SK-N-SH treated with all-trans-retinoic acid at 6 μM for 48 hours (cell line): ENCODE measurements around the gene ZNF319.

Experiments
- ARNTL ChIP-seq: fragments of 450-650 bp; formaldehyde crosslinking; IDR thresholded peaks from 2 replicates; pipeline ENCODE4 v1.5.0; 2020; ENCODE audit warnings: low read depth, mild to moderate bottlenecking, moderate library complexity, borderline replicate concordance
- BACH2 ChIP-seq: fragments of 250-450 bp; sonication (Bioruptor Pico); IDR thresholded peaks from 2 replicates; pipeline ENCODE4 v1.9.0; 2021; ENCODE audit warnings: mild to moderate bottlenecking, borderline replicate concordance
- CREB5 ChIP-seq: fragments of 250-450 bp; sonication (Bioruptor Pico); IDR thresholded peaks from 2 replicates; pipeline ENCODE4 v1.5.1; 2020; ENCODE audit warnings: low read depth, mild to moderate bottlenecking, moderate library complexity
- CSDC2 ChIP-seq: fragments of 250-450 bp; sonication (Bioruptor Pico); IDR thresholded peaks from 2 replicates; pipeline ENCODE4 v1.5.0; 2020; ENCODE audit warnings: mild to moderate bottlenecking, moderate library complexity
- CSRNP3 ChIP-seq: fragments of 250-450 bp; sonication (Bioruptor Pico); IDR thresholded peaks from 2 replicates; pipeline ENCODE4 v1.5.1; 2021; ENCODE audit warnings: mild to moderate bottlenecking, moderate library complexity
- PPARA ChIP-seq: fragments of 250-450 bp; sonication (Bioruptor Pico); IDR thresholded peaks from 2 replicates; pipeline ENCODE4 v1.5.0; 2020; ENCODE audit warnings: mild to moderate bottlenecking, borderline replicate concordance
- ZFP3 ChIP-seq: fragments of 250-450 bp; sonication (Bioruptor Pico); IDR thresholded peaks from 2 replicates; pipeline ENCODE4 v1.5.0; 2020; ENCODE audit warnings: mild to moderate bottlenecking, moderate library complexity

- no peak for TF ChIP-seq ZFP3
- TF ChIP-seq PPARA = no peak
- TF ChIP-seq CSRNP3 = no peak
- TF ChIP-seq CSDC2 (CRISPR knock-in tag) = no peak
- TF ChIP-seq CREB5 (CRISPR knock-in tag) = no peak
- no peak for TF ChIP-seq ARNTL (CRISPR knock-in tag)
- no peak for TF ChIP-seq BACH2 (CRISPR knock-in tag)
Observed at GRCh38 chr16:57949013-57949412, 51.5 kb downstream of the ZNF319 start.
